T-helper 1 cell treated with Interleukin-12 subunit alpha and Interleukin-12 subunit beta and Interleukin-4 antibody, amounts not matched to agents 30 ng/mL and 1 ng/mL, for 36 hours (primary cell): ENCODE measurements around the gene CUTA. TPM values are rescaled to one million over a fixed set of nuclear protein-coding genes. Genes with fewer than 3 reads are reported as not detected.
"Not testable (repeated sequence)": the region's sequence is repeated elsewhere in the genome, so short reads cannot be mapped to it uniquely, and the experiment has no call there.

Source experiments
- intact Hi-C: fragments of 100-400 bp; cut with micrococcal nuclease; formaldehyde crosslinking; loops from one replicate; pipeline ENCODE4 v1.15.1; 2024
- total RNA-seq: library from RNA; stranded (reverse); gene quantifications from 2 replicates; pipeline ENCODE4 v1.2.3, GENCODE V29; 2022

CUTA gene
- total RNA-seq, 1 donor from 2014 or later: 135 TPM

- intact Hi-C loops: no loop called here
Observed at GRCh38 chr6:33375143-33375671, 42.7 kb downstream of the CUTA start.

- intact Hi-C loops: no loop called here
Observed at GRCh38 chr6:33373960-33374910, 43.7 kb downstream of the CUTA start.

- intact Hi-C loops: no loop called here
Observed at GRCh38 chr6:33372526-33373123, 45.3 kb downstream of the CUTA start.

DNA sequence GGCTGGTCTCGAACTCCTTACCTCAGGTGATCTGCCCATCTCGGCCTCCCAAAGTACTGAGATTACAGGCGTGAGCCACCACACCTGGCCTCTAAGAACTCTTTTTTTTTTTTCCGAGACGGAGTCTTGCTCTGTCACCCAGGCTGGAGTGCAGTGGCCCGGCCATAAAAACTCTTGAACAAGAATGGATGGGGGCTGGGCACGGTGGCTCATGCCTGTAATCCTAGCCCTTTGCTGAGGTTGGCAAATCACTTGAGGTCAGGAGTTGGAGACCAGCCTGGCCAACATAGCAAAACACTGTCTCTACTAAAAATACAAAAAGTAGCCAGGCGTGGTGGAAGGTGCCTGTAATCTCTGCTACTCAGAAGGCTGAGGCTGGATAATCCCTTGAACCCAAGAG is 46.0 kb downstream of the CUTA start:
- intact Hi-C loops: not testable (repeated sequence)

DNA sequence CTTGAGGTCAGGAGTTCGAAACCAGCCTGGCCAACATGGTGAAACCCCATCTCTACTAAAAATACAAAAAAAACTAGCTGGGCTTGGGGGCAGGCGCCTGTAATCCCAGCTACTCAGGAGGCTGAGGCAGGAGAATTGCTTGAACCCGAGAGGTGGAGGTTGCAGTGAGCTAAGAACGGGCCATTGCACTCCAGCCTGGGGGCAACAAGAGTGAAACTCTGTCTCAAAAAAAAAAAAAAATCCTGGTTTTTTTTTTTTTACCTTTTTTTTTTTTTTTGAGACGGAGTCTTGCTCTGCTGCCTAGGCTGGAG is 50.2 kb downstream of the CUTA start:
- intact Hi-C loops: not testable (repeated sequence)

DNA sequence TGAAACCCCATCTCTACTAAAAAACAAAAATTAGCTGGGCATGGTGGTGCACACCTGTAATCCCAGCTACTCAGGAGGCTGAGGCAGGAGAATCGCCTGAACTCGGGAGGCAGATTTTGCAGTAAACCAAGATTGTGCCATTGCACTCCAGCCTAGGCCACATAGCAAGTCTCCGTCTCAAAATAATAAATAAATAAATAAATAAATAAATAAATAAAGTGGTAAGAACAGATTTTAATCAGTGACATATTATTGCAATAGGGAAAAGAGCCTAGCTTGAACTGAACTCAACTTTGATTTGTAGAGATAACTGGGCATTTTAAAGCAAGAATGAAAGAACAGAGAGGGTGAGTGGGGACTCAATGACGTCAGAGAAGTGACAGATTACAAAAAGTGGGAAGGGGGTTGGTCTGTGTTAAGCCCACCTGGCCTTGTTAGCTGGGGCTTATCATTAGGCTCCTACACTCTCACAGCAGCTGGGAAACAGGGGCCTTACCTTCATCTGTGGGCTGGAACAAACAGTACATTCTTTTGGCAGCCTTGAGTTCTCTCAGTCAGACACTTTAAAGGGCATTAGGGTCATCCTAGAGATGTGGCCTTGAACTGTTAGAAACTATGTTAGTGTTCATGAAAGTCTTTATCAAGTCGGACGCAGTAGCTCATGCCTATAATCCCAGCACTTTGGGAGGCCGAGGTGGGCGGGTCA is 50.7 kb downstream of the CUTA start:
- intact Hi-C loops: no loop called here

Other genes starting within 250 kb of the CUTA start
- gene COL11A2, start 225.6 kb downstream of the CUTA start, total RNA-seq: 0.42 and 0.61 TPM in 2 replicates
- gene RXRB, start 217.4 kb downstream of the CUTA start, total RNA-seq: 44.1 and 47.2 TPM in 2 replicates
- 60.7 and 62.1 TPM in 2 replicates for gene SLC39A7, start 217.2 kb downstream of the CUTA start, total RNA-seq
- gene HSD17B8, start 213.5 kb downstream of the CUTA start, total RNA-seq: 6.9 TPM in 2 replicates
- 44.0 and 46.0 TPM in 2 replicates for gene RING1, start 209.6 kb downstream of the CUTA start, total RNA-seq
- gene VPS52, start 146.2 kb downstream of the CUTA start, total RNA-seq: 64.0 and 71.6 TPM in 2 replicates
- 1,946 and 1,985 TPM in 2 replicates for gene RPS18, start 146.0 kb downstream of the CUTA start, total RNA-seq
- 17.1 and 19.7 TPM in 2 replicates for gene B3GALT4, start 141.0 kb downstream of the CUTA start, total RNA-seq
- 68.2 and 70.7 TPM in 2 replicates for gene WDR46, start 128.9 kb downstream of the CUTA start, total RNA-seq
- 71.8 and 79.6 TPM in 2 replicates for gene PFDN6, start 128.5 kb downstream of the CUTA start, total RNA-seq
- gene RGL2, start 119.2 kb downstream of the CUTA start, total RNA-seq: 45.7 and 46.5 TPM in 2 replicates
- gene TAPBP, start 104.0 kb downstream of the CUTA start, total RNA-seq: 415 TPM in 2 replicates
- gene ZBTB22, start 100.4 kb downstream of the CUTA start, total RNA-seq: 12.4 and 13.3 TPM in 2 replicates
- gene DAXX, start 95.1 kb downstream of the CUTA start, total RNA-seq: 76.7 and 80.6 TPM in 2 replicates
- gene KIFC1, start 26.3 kb downstream of the CUTA start, total RNA-seq: 76.1 and 76.9 TPM in 2 replicates
- gene PHF1, start 7.1 kb downstream of the CUTA start, total RNA-seq: 37.1 and 38.5 TPM in 2 replicates
- gene SYNGAP1, start 2.0 kb upstream of the CUTA start, total RNA-seq: 31.8 and 32.4 TPM in 2 replicates
- gene ZBTB9, start 36.5 kb upstream of the CUTA start, total RNA-seq: 11.7 and 12.1 TPM in 2 replicates
- gene BAK1, start 162.2 kb upstream of the CUTA start, total RNA-seq: 94.4 and 95.0 TPM in 2 replicates
- 45.4 and 46.9 TPM in 2 replicates for gene ITPR3, start 203.2 kb upstream of the CUTA start, total RNA-seq